Activated naive CD4-positive, alpha-beta T cell treated with anti-CD3 and anti-CD28 coated beads for 36 hours (primary cell): Measurements from ENCODE around the gene DGCR2. TPM values are rescaled to one million over a fixed set of nuclear protein-coding genes. Genes with fewer than 3 reads are reported as not detected.
A peak's percentile ranks its signal among the peaks of the same experiment; 100 is the strongest.

ENCODE experiments used
- CTCF ChIA-PET: fragments of 350-600 bp; sonication (Branson Sonifier 250); formaldehyde crosslinking; loops from one replicate; lab custom pipeline; 2021; ENCODE audit warnings: antibody characterized with exemption; lab: Charles Lee
- DNase-seq: peaks from one replicate; pipeline ENCODE4 v3.0.0-alpha.2; 2020
- H3K27ac Mint-ChIP-seq: one replicate; pipeline ENCODE4 v1.8.0; 2021; ENCODE audit warnings: mild to moderate bottlenecking, mixed read lengths
- H3K27me3 Mint-ChIP-seq: one replicate; pipeline ENCODE4 v1.8.0; 2021; ENCODE audit warnings: low read depth, mixed read lengths
- H3K36me3 Mint-ChIP-seq: one replicate; pipeline ENCODE4 v1.8.0; 2021; ENCODE audit warnings: low read depth, mixed read lengths
- H3K4me1 Mint-ChIP-seq: one replicate; pipeline ENCODE4 v1.8.0; 2021; ENCODE audit warnings: low read depth, mixed read lengths
- H3K4me3 Mint-ChIP-seq: one replicate; pipeline ENCODE4 v1.8.0; 2021; ENCODE audit warnings: mild to moderate bottlenecking, moderate library complexity, mixed read lengths
- H3K9me3 Mint-ChIP-seq: one replicate; pipeline ENCODE4 v1.8.0; 2021; ENCODE audit warnings: mixed read lengths
- intact Hi-C: fragments of 100-400 bp; cut with micrococcal nuclease; formaldehyde crosslinking; loops from one replicate; pipeline ENCODE4 v1.15.1; 2023
- total RNA-seq, 2 experiments: library from RNA; stranded (reverse); gene quantifications; one replicate each; pipeline ENCODE4 v1.2.3, GENCODE V29; 2021

Gene DGCR2
- total RNA-seq, 2 experiments from 2014 or later, result 15.4 to 16.4 TPM

GRCh38 chr22:18997925-18998315 lies 124.3 kb downstream of the DGCR2 start:
- DNase-seq, result no peak
- H3K27ac Mint-ChIP-seq, result no peak overlapping the region
- peaks cover 17% of the 10 kb centered on the region for H3K27me3 Mint-ChIP-seq
- no peaks in the 10 kb centered on the region for H3K4me1 Mint-ChIP-seq
- H3K9me3 Mint-ChIP-seq, result no peaks in the 10 kb centered on the region
- intact Hi-C loops, result no loop called here
- CTCF ChIA-PET, result no interaction called here
- H3K4me3 Mint-ChIP-seq, result no peak overlapping the region
- H3K36me3 Mint-ChIP-seq, result no peaks in the 10 kb centered on the region

GRCh38 chr22:18997306-18997924 lies 124.8 kb downstream of the DGCR2 start:
- Mint-ChIP-seq H3K4me3 (no peak overlapping the region), H3K4me1 (no peaks in the 10 kb centered on the region), H3K9me3 (no peaks in the 10 kb centered on the region), H3K27me3 (peaks cover 15% of the 10 kb centered on the region), H3K36me3 (no peaks in the 10 kb centered on the region), H3K27ac (no peak overlapping the region)
- no peak for DNase-seq
- intact Hi-C loops, result no loop called here
- CTCF ChIA-PET, result no interaction called here

GRCh38 chr22:18996376-18996900 lies 125.8 kb downstream of the DGCR2 start:
- no peaks in the 10 kb centered on the region for H3K36me3 Mint-ChIP-seq
- CTCF ChIA-PET, result interaction anchor here (1.0 kb wide), 1 partner anchor 11 kb away, joined by 4 read pairs; no protein-coding TSS in a partner anchor
- peaks cover 7% of the 10 kb centered on the region for H3K27me3 Mint-ChIP-seq
- no peaks in the 10 kb centered on the region for H3K9me3 Mint-ChIP-seq
- no peaks in the 10 kb centered on the region for H3K4me1 Mint-ChIP-seq
- H3K27ac Mint-ChIP-seq, result no peak overlapping the region
- no peak for DNase-seq
- no peak overlapping the region for H3K4me3 Mint-ChIP-seq
- intact Hi-C loops, result no loop called here

GRCh38 chr22:18995327-18995711 lies 126.9 kb downstream of the DGCR2 start:
- no peak for DNase-seq
- intact Hi-C loops, result no loop called here
- no peaks in the 10 kb centered on the region for H3K36me3 Mint-ChIP-seq
- peaks cover 7% of the 10 kb centered on the region for H3K27me3 Mint-ChIP-seq
- H3K9me3 Mint-ChIP-seq, result no peaks in the 10 kb centered on the region
- CTCF ChIA-PET, result interaction anchor here (1.0 kb wide), 1 partner anchor 10 kb away, joined by 4 read pairs; no protein-coding TSS in a partner anchor
- no peak overlapping the region for H3K27ac Mint-ChIP-seq
- H3K4me1 Mint-ChIP-seq, result no peaks in the 10 kb centered on the region
- no peak overlapping the region for H3K4me3 Mint-ChIP-seq

- Mint-ChIP-seq H3K36me3 (no peaks in the 10 kb centered on the region), H3K9me3 (no peaks in the 10 kb centered on the region), H3K4me3 (no peak overlapping the region), H3K27me3 (peaks cover 10% of the 10 kb centered on the region), H3K27ac (no peak overlapping the region), H3K4me1 (no peaks in the 10 kb centered on the region)
- intact Hi-C loops, result no loop called here
- DNase-seq, result no peak
- CTCF ChIA-PET, result no interaction called here
Measured at GRCh38 chr22:18994701-18995326, 127.4 kb downstream of the DGCR2 start.

GRCh38 chr22:18994056-18994455 lies 128.2 kb downstream of the DGCR2 start:
- H3K9me3 Mint-ChIP-seq, result no peaks in the 10 kb centered on the region
- CTCF ChIA-PET, result no interaction called here
- no peak overlapping the region for H3K27ac Mint-ChIP-seq
- DNase-seq, result no peak
- H3K4me1 Mint-ChIP-seq, result no peaks in the 10 kb centered on the region
- peaks cover 10% of the 10 kb centered on the region for H3K27me3 Mint-ChIP-seq
- intact Hi-C loops, result no loop called here
- no peak overlapping the region for H3K4me3 Mint-ChIP-seq
- no peaks in the 10 kb centered on the region for H3K36me3 Mint-ChIP-seq

- peaks cover 10% of the 10 kb centered on the region for H3K27me3 Mint-ChIP-seq
- intact Hi-C loops, result no loop called here
- H3K9me3 Mint-ChIP-seq, result no peaks in the 10 kb centered on the region
- H3K4me1 Mint-ChIP-seq, result no peaks in the 10 kb centered on the region
- H3K4me3 Mint-ChIP-seq, result no peak overlapping the region
- CTCF ChIA-PET, result no interaction called here
- no peak overlapping the region for H3K27ac Mint-ChIP-seq
- H3K36me3 Mint-ChIP-seq, result no peaks in the 10 kb centered on the region
- DNase-seq, result no peak
Measured at GRCh38 chr22:18992543-18993198, 129.5 kb downstream of the DGCR2 start.

GRCh38 chr22:18991821-18992442 lies 130.3 kb downstream of the DGCR2 start:
- H3K9me3 Mint-ChIP-seq, result no peaks in the 10 kb centered on the region
- intact Hi-C loops, result no loop called here
- H3K36me3 Mint-ChIP-seq, result no peaks in the 10 kb centered on the region
- no peaks in the 10 kb centered on the region for H3K4me1 Mint-ChIP-seq
- H3K4me3 Mint-ChIP-seq, result no peak overlapping the region
- peaks cover 7% of the 10 kb centered on the region for H3K27me3 Mint-ChIP-seq
- CTCF ChIA-PET, result no interaction called here
- DNase-seq, result no peak
- no peak overlapping the region for H3K27ac Mint-ChIP-seq

- no peak for DNase-seq
- intact Hi-C loops, result no loop called here
- Mint-ChIP-seq H3K27ac (no peak overlapping the region), H3K36me3 (no peaks in the 10 kb centered on the region), H3K9me3 (no peaks in the 10 kb centered on the region), H3K4me1 (no peaks in the 10 kb centered on the region), H3K4me3 (no peak overlapping the region), H3K27me3 (peaks cover 7% of the 10 kb centered on the region)
- CTCF ChIA-PET, result interaction anchor here (0.6 kb wide), 1 partner anchor 334 kb away, joined by 3 read pairs; no protein-coding TSS in a partner anchor
Measured at GRCh38 chr22:18991138-18991432, 131.1 kb downstream of the DGCR2 start.

GRCh38 chr22:18990355-18991137 lies 131.7 kb downstream of the DGCR2 start:
- DNase-seq, result no peak
- CTCF ChIA-PET, result interaction anchor here (0.6 kb wide), 1 partner anchor 335 kb away, joined by 3 read pairs; no protein-coding TSS in a partner anchor
- H3K9me3 Mint-ChIP-seq, result no peaks in the 10 kb centered on the region
- no peaks in the 10 kb centered on the region for H3K4me1 Mint-ChIP-seq
- H3K27ac Mint-ChIP-seq, result no peak overlapping the region
- peaks cover 5% of the 10 kb centered on the region for H3K27me3 Mint-ChIP-seq
- intact Hi-C loops, result no loop called here
- H3K36me3 Mint-ChIP-seq, result no peaks in the 10 kb centered on the region
- no peak overlapping the region for H3K4me3 Mint-ChIP-seq

GRCh38 chr22:18988958-18989357 lies 133.3 kb downstream of the DGCR2 start:
- peaks cover 5% of the 10 kb centered on the region for H3K27me3 Mint-ChIP-seq
- H3K4me3 Mint-ChIP-seq, result no peak overlapping the region
- CTCF ChIA-PET, result interaction anchor here (0.7 kb wide), 1 partner anchor 275 kb away, joined by 3 read pairs; no protein-coding TSS in a partner anchor
- intact Hi-C loops, result no loop called here
- H3K36me3 Mint-ChIP-seq, result no peaks in the 10 kb centered on the region
- no peaks in the 10 kb centered on the region for H3K9me3 Mint-ChIP-seq
- no peak overlapping the region for H3K27ac Mint-ChIP-seq
- no peaks in the 10 kb centered on the region for H3K4me1 Mint-ChIP-seq
- DNase-seq, result no peak

GRCh38 chr22:18987765-18988164 lies 134.4 kb downstream of the DGCR2 start:
- no peaks in the 10 kb centered on the region for H3K36me3 Mint-ChIP-seq
- H3K4me1 Mint-ChIP-seq, result no peaks in the 10 kb centered on the region
- no peak overlapping the region for H3K27ac Mint-ChIP-seq
- H3K27me3 Mint-ChIP-seq, result peaks cover 3% of the 10 kb centered on the region
- intact Hi-C loops, result no loop called here
- H3K9me3 Mint-ChIP-seq, result no peaks in the 10 kb centered on the region
- H3K4me3 Mint-ChIP-seq, result no peak overlapping the region
- CTCF ChIA-PET, result no interaction called here
- peak; percentile 31 for DNase-seq
